B cell (primary cell): ENCODE measurements around the gene P4HA2. TPM values are rescaled to one million over a fixed set of nuclear protein-coding genes. Genes with fewer than 3 reads are reported as not detected.
"Not testable (repeated sequence)": the region's sequence is repeated elsewhere in the genome, so short reads cannot be mapped to it uniquely, and the experiment has no call there.

Experiments used
- ATAC-seq: fragments of 200-7000 bp; cut with Tn5 transposase; one replicate; pipeline ENCODE4 v1.10.0; 2021; ENCODE audit warnings: low read depth, mild to moderate bottlenecking, moderate number of reproducible peaks, moderate library complexity
- CTCF ChIA-PET: fragments of 350-600 bp; sonication (Branson Sonifier 250); formaldehyde crosslinking; loops from one replicate; lab custom pipeline; 2021; ENCODE audit warnings: antibody characterized with exemption, inconsistent platforms; lab: Charles Lee
- POLR2A ChIA-PET: fragments of 350-600 bp; sonication (Branson Sonifier 250); formaldehyde crosslinking; loops from one replicate; lab custom pipeline; 2021; ENCODE audit warnings: antibody characterized with exemption; lab: Charles Lee
- DNase-seq: peaks from one replicate; pipeline ENCODE4 v3.0.0; 2013
- H2AFZ ChIP-seq: 2 replicates; pipeline ENCODE4 v1.6.1; 2012; ENCODE audit warnings: mild to moderate bottlenecking, low read depth, low read length; ENCODE audit not compliant: insufficient read depth, poor library complexity, severe bottlenecking
- H3K27ac ChIP-seq, 2 donors: 1 replicate in 1 of 2; 2 replicates in 1 of 2; pipeline ENCODE4 v1.5.1; 2012 to 2013; ENCODE audit warnings: low read length in 2 of 2, mild to moderate bottlenecking in 2 of 2, moderate library complexity in 1 of 2
- H3K27me3 ChIP-seq, 4 experiments: fragments of 200-600 bp in 1 of 4; sonication (generic) in 1 of 4; replicated peaks in 1 of 4; 1 replicate in 2 of 4; 2 replicates in 2 of 4; pipeline versions ENCODE4 v1.6.1 to v1.7.0; 2013 to 2016; ENCODE audit warnings: low read length in 3 of 4, mild to moderate bottlenecking in 2 of 4, mixed read lengths in 1 of 4, moderate library complexity in 1 of 4; ENCODE audit not compliant: insufficient read depth in 4 of 4, control insufficient read depth in 3 of 4; ENCODE audit errors: control extremely low read depth in 1 of 4
- H3K36me3 ChIP-seq, 2 experiments: replicated peaks in 1 of 2; 1 replicate in 1 of 2; 2 replicates in 1 of 2; pipeline versions ENCODE4 v1.6.1 to v1.7.1; 2013; ENCODE audit warnings: low read length in 1 of 2; ENCODE audit not compliant: insufficient read depth in 2 of 2, control insufficient read depth in 1 of 2; ENCODE audit errors: control extremely low read depth in 1 of 2, extremely low read depth in 1 of 2
- H3K4me1 ChIP-seq, 2 donors: fragments of 200-600 bp in 1 of 2; sonication (generic) in 1 of 2; 1 replicate in 1 of 2; 2 replicates in 1 of 2; pipeline versions ENCODE4 v1.5.1 to v1.6.1; 2013 to 2017; ENCODE audit warnings: low read length in 2 of 2; ENCODE audit not compliant: control insufficient read depth in 2 of 2, insufficient read depth in 2 of 2
- H3K4me2 ChIP-seq: replicated peaks from 2 replicates; pipeline ENCODE3; 2012; ENCODE audit warnings: mild to moderate bottlenecking, low read depth, low read length; ENCODE audit not compliant: poor library complexity, severe bottlenecking
- H3K4me3 ChIP-seq, 5 experiments: fragments of 200-600 bp in 1 of 5; sonication (generic) in 1 of 5; 1 replicate in 3 of 5; 2 replicates in 2 of 5; pipeline versions ENCODE4 v1.5.1 to v1.7.0; 2011 to 2016; ENCODE audit warnings: low read length in 4 of 5, mild to moderate bottlenecking in 4 of 5, low read depth in 2 of 5, control low read depth in 1 of 5, moderate library complexity in 1 of 5; ENCODE audit not compliant: insufficient read depth in 1 of 5; ENCODE audit errors: control extremely low read depth in 1 of 5, extremely low read depth in 1 of 5
- H3K79me2 ChIP-seq: fragments of 200-600 bp; sonication (generic); one replicate; pipeline ENCODE4 v1.6.0; 2016; ENCODE audit warnings: low read length; ENCODE audit not compliant: control insufficient read depth, insufficient read depth
- H3K9ac ChIP-seq: fragments of 200-600 bp; sonication (generic); 2 replicates; pipeline ENCODE4 v1.6.1; 2017; ENCODE audit warnings: mild to moderate bottlenecking, low read length, moderate library complexity
- H3K9me3 ChIP-seq, 3 donors: one replicate each; pipeline versions ENCODE4 v1.6.1 to v1.7.1; 2013; ENCODE audit warnings: low read length in 2 of 3; ENCODE audit not compliant: control insufficient read depth in 2 of 3, insufficient read depth in 1 of 3; ENCODE audit errors: control extremely low read depth in 1 of 3
- H4K20me1 ChIP-seq: 2 replicates; pipeline ENCODE4 v1.6.0; 2012; ENCODE audit warnings: mild to moderate bottlenecking, low read length; ENCODE audit not compliant: insufficient read depth, control insufficient read depth, poor library complexity, severe bottlenecking
- H3K27ac Mint-ChIP-seq: one replicate; pipeline ENCODE4 v1.8.0; 2021; ENCODE audit warnings: mixed read lengths
- H3K27me3 Mint-ChIP-seq: one replicate; pipeline ENCODE4 v1.8.0; 2021; ENCODE audit warnings: mixed read lengths
- H3K4me1 Mint-ChIP-seq: one replicate; pipeline ENCODE4 v1.8.0; 2021; ENCODE audit warnings: mixed read lengths
- H3K4me3 Mint-ChIP-seq: one replicate; pipeline ENCODE4 v1.8.0; 2021; ENCODE audit warnings: mixed read lengths
- H3K9me3 Mint-ChIP-seq: one replicate; pipeline ENCODE4 v1.8.0; 2022; ENCODE audit warnings: mixed read lengths; ENCODE audit not compliant: insufficient read depth
- CTCF ChIP-seq: fragments of 200-600 bp; IDR thresholded peaks from one replicate; pipeline ENCODE4 v1.8.0; 2022; ENCODE audit warnings: antibody characterized with exemption, mild to moderate bottlenecking
- EZH2 ChIP-seq: IDR thresholded peaks from 2 replicates; pipeline ENCODE4 v1.6.1; 2012; ENCODE audit warnings: borderline replicate concordance, low read depth, mild to moderate bottlenecking, moderate library complexity, low read length; ENCODE audit not compliant: insufficient read depth, poor library complexity, severe bottlenecking
- WGBS: methylation state at CpG from one replicate; pipeline ENCODE4 v1.1.5; 2013; ENCODE audit warnings: missing lambda C conversion rate; ENCODE audit not compliant: insufficient coverage; 5-methylcytosine and 5-hydroxymethylcytosine counted together
- intact Hi-C: fragments of 100-400 bp; cut with micrococcal nuclease; formaldehyde crosslinking; loops from one replicate; pipeline ENCODE4 v1.10.0; 2022
- polyA plus RNA-seq: library from polyadenylated mRNA; depleted of rRNA; stranded (reverse); fragments of >200 nt; gene quantifications from 2 replicates; pipeline ENCODE4 v1.2.3, GENCODE V29; 2012
- total RNA-seq, 2 donors: library from RNA; stranded (reverse); fragments of 120-200 nt in 1 of 2; gene quantifications; 1 replicate in 1 of 2; 2 replicates in 1 of 2; pipeline versions ENCODE4 v1.2.3 to v1.2.4, GENCODE V29; 2013 to 2022

P4HA2 gene
- total and polyA plus RNA-seq, 2 donors (not counting 1 experiment from before 2014, with no cell fraction given): 0.09 to 0.25 TPM

GRCh38 chr5:132176521-132176945 is 51.1 kb downstream of the P4HA2 start:
- Histone ChIP-seq H3K79me2 (no peaks in the 10 kb centered on the region), H3K9me3 (peaks cover 0 to 5% (median 0%) of the 10 kb centered on the region in 3 donors), H3K9ac (peak overlapping the region; percentile 59), H2AFZ (peak overlapping the region; percentile 67), H3K27me3 (no peaks in the 10 kb centered on the region), H3K27ac (peak overlapping the region in 1 of 2 donors; percentile 31), H4K20me1 (no peaks in the 10 kb centered on the region), H3K36me3 (no peaks in the 10 kb centered on the region), H3K4me1 (peaks cover 17 to 19% of the 10 kb centered on the region in 2 donors), H3K4me3 (peak overlapping the region in 2 of 5 experiments; percentile 30 to 57), H3K4me2 (peak overlapping the region; percentile 67)
- peaks cover 22% of the 10 kb centered on the region for H3K4me1 Mint-ChIP-seq
- peak overlapping the region; percentile 69 for H3K4me3 Mint-ChIP-seq
- intact Hi-C loops: loop anchor here (2.0 kb wide), 1 partner anchor 112 kb away; no protein-coding TSS in a partner anchor
- POLR2A ChIA-PET: no interaction called here
- no peak for TF ChIP-seq CTCF
- no peaks in the 10 kb centered on the region for H3K9me3 Mint-ChIP-seq
- peak; percentile 21 for DNase-seq
- WGBS: 64% methylated on average over 3 of the region's 6 CpGs
- CTCF ChIA-PET: interaction anchor here (0.7 to 1.9 kb wide), 5 partner anchors 10 to 113 kb away, joined by 3 to 8 read pairs (median 3); partner anchors contain the start of gene CSF2
- no peaks in the 10 kb centered on the region for H3K27me3 Mint-ChIP-seq
- no peak for ATAC-seq
- peak overlapping the region; percentile 65 for H3K27ac Mint-ChIP-seq

- H3K4me2 ChIP-seq: no peak overlapping the region
- no peak overlapping the region for H3K9ac ChIP-seq
- no peak overlapping the region for H3K27ac Mint-ChIP-seq
- no peak overlapping the region for H2AFZ ChIP-seq
- no peak overlapping the region for H3K4me3 Mint-ChIP-seq
- no peak for ATAC-seq
- TF ChIP-seq CTCF (no peak), EZH2 (no peak)
- peaks cover 3 to 10% (median 8%) of the 10 kb centered on the region in 3 donors for H3K9me3 ChIP-seq
- H3K4me3 ChIP-seq: no peak overlapping the region
- H3K79me2 ChIP-seq: no peaks in the 10 kb centered on the region
- POLR2A ChIA-PET: no interaction called here
- H3K36me3 ChIP-seq: no peaks in the 10 kb centered on the region
- H3K27ac ChIP-seq: no peak overlapping the region
- H3K4me1 Mint-ChIP-seq: no peaks in the 10 kb centered on the region
- peaks cover 9% of the 10 kb centered on the region for H3K9me3 Mint-ChIP-seq
- no peak for DNase-seq
- intact Hi-C loops: no loop called here
- no peaks in the 10 kb centered on the region for H4K20me1 ChIP-seq
- H3K4me1 ChIP-seq: peaks cover 0 to 4% of the 10 kb centered on the region in 2 donors
- CTCF ChIA-PET: interaction anchor here (1.2 kb wide), 1 partner anchor 1301 kb away, joined by 3 read pairs; no protein-coding TSS in a partner anchor
- no CpG with 5 or more reads among the region's 1 CpG for WGBS
- no peaks in the 10 kb centered on the region for H3K27me3 ChIP-seq
- peaks cover 11% of the 10 kb centered on the region for H3K27me3 Mint-ChIP-seq
These were observed 64.7 kb downstream of the P4HA2 start for GRCh38 chr5:132162945-132163344.

GRCh38 chr5:132161574-132162326 is 65.9 kb downstream of the P4HA2 start:
- H4K20me1 ChIP-seq, H3K9me3 Mint-ChIP-seq, H3K4me3 ChIP-seq, intact Hi-C loops, ATAC-seq, H3K27me3 ChIP-seq, DNase-seq, POLR2A ChIA-PET, H3K79me2 ChIP-seq, H3K4me2 ChIP-seq, H3K27ac Mint-ChIP-seq, H3K9me3 ChIP-seq, H3K36me3 ChIP-seq, H2AFZ ChIP-seq, H3K4me3 Mint-ChIP-seq, H3K4me1 Mint-ChIP-seq, H3K27ac ChIP-seq, H3K9ac ChIP-seq, H3K4me1 ChIP-seq: not testable (repeated sequence)
- no CpG with 5 or more reads among the region's 5 CpGs for WGBS
- H3K27me3 Mint-ChIP-seq: peaks cover 13% of the 10 kb centered on the region
- CTCF ChIA-PET: interaction anchor here (1.2 kb wide), 1 partner anchor 1300 kb away, joined by 3 read pairs; no protein-coding TSS in a partner anchor
